GM12874 (cell line): ENCODE results near the gene ZMIZ1.

Source experiments
- TF ChIP-seq, protein P1 (sequence below): IDR thresholded peaks from 2 replicates; pipeline ENCODE4 v1.5.1; 2011; ENCODE audit warnings: low read depth, mild to moderate bottlenecking, control low read depth, low read length, moderate library complexity; ENCODE audit not compliant: insufficient read depth

ZMIZ1 gene

GRCh38 chr10:79316671-79317431 is 248.1 kb downstream of the ZMIZ1 start:
- TF ChIP-seq, protein P1, sequence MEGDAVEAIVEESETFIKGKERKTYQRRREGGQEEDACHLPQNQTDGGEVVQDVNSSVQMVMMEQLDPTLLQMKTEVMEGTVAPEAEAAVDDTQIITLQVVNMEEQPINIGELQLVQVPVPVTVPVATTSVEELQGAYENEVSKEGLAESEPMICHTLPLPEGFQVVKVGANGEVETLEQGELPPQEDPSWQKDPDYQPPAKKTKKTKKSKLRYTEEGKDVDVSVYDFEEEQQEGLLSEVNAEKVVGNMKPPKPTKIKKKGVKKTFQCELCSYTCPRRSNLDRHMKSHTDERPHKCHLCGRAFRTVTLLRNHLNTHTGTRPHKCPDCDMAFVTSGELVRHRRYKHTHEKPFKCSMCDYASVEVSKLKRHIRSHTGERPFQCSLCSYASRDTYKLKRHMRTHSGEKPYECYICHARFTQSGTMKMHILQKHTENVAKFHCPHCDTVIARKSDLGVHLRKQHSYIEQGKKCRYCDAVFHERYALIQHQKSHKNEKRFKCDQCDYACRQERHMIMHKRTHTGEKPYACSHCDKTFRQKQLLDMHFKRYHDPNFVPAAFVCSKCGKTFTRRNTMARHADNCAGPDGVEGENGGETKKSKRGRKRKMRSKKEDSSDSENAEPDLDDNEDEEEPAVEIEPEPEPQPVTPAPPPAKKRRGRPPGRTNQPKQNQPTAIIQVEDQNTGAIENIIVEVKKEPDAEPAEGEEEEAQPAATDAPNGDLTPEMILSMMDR = 0 out of 2 replicates have a peak, but pooled peaks have one; percentile 8

DNA sequence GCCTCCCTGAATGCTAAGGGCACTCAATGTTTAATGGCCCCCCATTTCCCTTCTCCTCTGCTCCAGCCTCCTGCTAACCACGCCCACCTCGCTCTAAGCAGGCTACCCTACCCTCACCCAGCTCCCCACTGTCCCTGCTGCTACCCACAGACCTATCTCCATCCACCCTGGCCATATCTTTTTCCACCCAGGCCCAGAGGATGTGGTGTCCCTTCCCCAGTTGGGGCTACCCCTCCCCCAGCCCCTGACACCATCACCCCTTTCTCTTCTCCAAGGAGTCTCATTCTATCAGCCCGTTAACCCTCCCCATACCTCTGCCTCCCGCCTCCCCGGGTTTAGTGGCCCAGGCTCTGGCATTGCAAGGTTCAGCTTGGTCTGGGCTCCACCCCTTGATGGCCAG is 249.6 kb downstream of the ZMIZ1 start:
- TF ChIP-seq, protein P1 = no peak

DNA sequence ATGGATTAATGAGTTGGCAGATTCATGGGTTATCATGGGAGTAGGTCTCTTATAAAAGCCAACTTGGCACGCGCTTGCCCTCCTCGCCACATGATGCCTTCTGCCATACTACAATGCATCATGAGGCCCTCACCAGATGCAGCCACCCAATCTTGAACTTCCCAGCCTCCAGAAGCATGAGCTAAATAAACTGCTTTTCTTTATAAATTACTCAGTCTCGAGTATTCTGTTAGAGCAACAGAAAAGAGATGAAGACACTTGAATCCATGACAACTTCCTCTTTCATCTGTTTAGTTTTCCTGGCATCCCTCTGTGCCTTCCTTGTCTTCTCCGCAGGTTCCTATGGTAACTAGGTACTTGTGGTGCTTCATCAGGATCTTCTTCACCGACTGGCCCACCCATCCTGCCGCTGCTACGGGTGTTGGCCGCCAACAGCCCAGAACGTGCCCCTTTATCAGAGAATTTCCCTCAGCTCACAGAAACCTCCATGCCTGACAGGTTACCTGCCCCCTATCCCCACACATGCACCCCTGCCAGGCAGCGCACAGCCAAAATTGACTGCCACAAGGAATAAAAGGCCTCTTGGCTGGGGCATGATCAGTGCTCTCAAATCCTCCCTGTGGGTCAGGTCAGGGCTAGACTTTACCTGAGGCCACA is 250.5 kb downstream of the ZMIZ1 start:
- TF ChIP-seq, protein P1 = no peak

GRCh38 chr10:79320316-79320715 is 251.6 kb downstream of the ZMIZ1 start:
- TF ChIP-seq, protein P1 = no peak

GRCh38 chr10:79320820-79321493 is 252.2 kb downstream of the ZMIZ1 start:
- TF ChIP-seq, protein P1 = no peak

GRCh38 chr10:79321494-79321882 is 252.7 kb downstream of the ZMIZ1 start:
- TF ChIP-seq, protein P1 = no peak

DNA sequence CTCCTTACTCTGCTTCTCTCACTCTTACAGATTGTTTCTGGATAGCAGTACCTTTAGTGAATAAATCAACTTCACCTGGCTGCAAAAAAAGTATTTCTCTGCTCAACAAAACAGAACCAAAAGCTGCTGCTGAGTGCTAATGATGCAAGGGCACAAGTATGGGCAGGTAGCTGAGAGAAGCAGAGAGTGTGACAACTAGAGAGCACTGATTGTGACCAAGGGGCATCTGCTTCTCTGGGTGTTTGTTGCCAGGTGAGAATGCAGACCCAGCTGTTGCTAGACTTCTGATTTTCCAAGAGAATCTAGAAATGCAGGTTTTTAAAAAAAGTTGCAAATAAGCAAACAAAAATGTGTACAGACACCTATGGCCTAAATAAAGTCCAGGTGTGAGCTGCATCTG is 253.2 kb downstream of the ZMIZ1 start:
- TF ChIP-seq, protein P1 = no peak
